ENCODE data around the gene JMJD1C.
"Not testable (repeated sequence)": the region's sequence is repeated elsewhere in the genome, so short reads cannot be mapped to it uniquely, and the experiment has no call there.

Gene JMJD1C

GRCh38 chr10:63161592-63161991, 304.2 kb downstream of the JMJD1C start:
- no peak for DNase-seq

- DNase-seq, result peak in 4 of 6 experiments; percentile 15 to 72 (median 44)
Measured at GRCh38 chr10:63157845-63158624, 307.7 kb downstream of the JMJD1C start.

GRCh38 chr10:63156236-63156635, 309.5 kb downstream of the JMJD1C start:
- DNase-seq, result no peak

GRCh38 chr10:63155388-63156020, 310.3 kb downstream of the JMJD1C start:
- DNase-seq, result no peak

- no peak for DNase-seq
Measured at GRCh38 chr10:63154546-63155387, 311.0 kb downstream of the JMJD1C start.

- DNase-seq, result not testable (repeated sequence)
Measured at GRCh38 chr10:63153868-63154545, 311.8 kb downstream of the JMJD1C start.

- DNase-seq, result no peak
Measured at GRCh38 chr10:63150745-63151144, 315.0 kb downstream of the JMJD1C start.

GRCh38 chr10:63146503-63146902, 319.3 kb downstream of the JMJD1C start:
- no peak for DNase-seq

- no peak for DNase-seq
Measured at GRCh38 chr10:63145782-63146181, 320.0 kb downstream of the JMJD1C start.

- no peak for DNase-seq
Measured at GRCh38 chr10:63143987-63144386, 321.8 kb downstream of the JMJD1C start.

- DNase-seq, result no peak
Measured at GRCh38 chr10:63142136-63142535, 323.6 kb downstream of the JMJD1C start.

GRCh38 chr10:63140077-63140476, 325.7 kb downstream of the JMJD1C start:
- no peak for DNase-seq

GRCh38 chr10:63137306-63137705, 328.5 kb downstream of the JMJD1C start:
- no peak for DNase-seq

- peak in 1 of 6 experiments; percentile 26 for DNase-seq
Measured at GRCh38 chr10:63133821-63134557, 331.8 kb downstream of the JMJD1C start.

GRCh38 chr10:63133056-63133820, 332.5 kb downstream of the JMJD1C start, which contains the start of gene NRBF2:
Gene NRBF2, plus strand, starts transcription at chr10:63133328. Its CDS starts 143 bp downstream, at chr10:63133471.
- DNase-seq, result peak; percentile 91 to 97 (median 96)

GRCh38 chr10:63132651-63133055, 333.1 kb downstream of the JMJD1C start:
- DNase-seq, result no peak

- no peak for DNase-seq
Measured at GRCh38 chr10:63129888-63130287, 335.9 kb downstream of the JMJD1C start.

GRCh38 chr10:63128443-63128842, 337.3 kb downstream of the JMJD1C start:
- no peak for DNase-seq

- DNase-seq, result no peak
Measured at GRCh38 chr10:63125459-63125858, 340.3 kb downstream of the JMJD1C start.

GRCh38 chr10:63123727-63124362, 341.9 kb downstream of the JMJD1C start:
- DNase-seq, result no peak

GRCh38 chr10:63120554-63120953, 345.2 kb downstream of the JMJD1C start:
- no peak for DNase-seq

Measured in stimulated activated naive CD4-positive, alpha-beta T cell (primary cell).